Gastroesophageal sphincter (tissue), 3 donors: ENCODE results near the gene ALG1.
"Not testable (repeated sequence)": the region's sequence is repeated elsewhere in the genome, so short reads cannot be mapped to it uniquely, and the experiment has no call there.

Experiments used
- EP300 ChIP-seq: sonication (generic); formaldehyde crosslinking; IDR thresholded peaks from one replicate; pipeline ENCODE4 v1.6.1; 2017; ENCODE audit warnings: antibody characterized with exemption, mild to moderate bottlenecking
- POLR2A ChIP-seq, 2 donors: fragments of 450-650 bp; IDR thresholded peaks; one replicate each; pipeline ENCODE4 v1.6.1; 2017; ENCODE audit warnings: antibody characterized with exemption in 2 of 2, mild to moderate bottlenecking in 2 of 2, moderate library complexity in 1 of 2
- POLR2AphosphoS5 ChIP-seq: sonication (generic); formaldehyde crosslinking; IDR thresholded peaks from one replicate; pipeline ENCODE4 v1.6.1; 2017; ENCODE audit warnings: antibody characterized with exemption
- TF ChIP-seq, protein P1 (sequence below), 4 experiments: fragments of 200-600 bp in 2 of 4; fragments of 450-650 bp in 2 of 4; sonication (generic) in 1 of 4; IDR thresholded peaks; one replicate each; pipeline ENCODE4 v1.5.1; 2017 to 2019; ENCODE audit warnings: antibody characterized with exemption in 4 of 4, mild to moderate bottlenecking in 2 of 4, moderate library complexity in 2 of 4

DNA sequence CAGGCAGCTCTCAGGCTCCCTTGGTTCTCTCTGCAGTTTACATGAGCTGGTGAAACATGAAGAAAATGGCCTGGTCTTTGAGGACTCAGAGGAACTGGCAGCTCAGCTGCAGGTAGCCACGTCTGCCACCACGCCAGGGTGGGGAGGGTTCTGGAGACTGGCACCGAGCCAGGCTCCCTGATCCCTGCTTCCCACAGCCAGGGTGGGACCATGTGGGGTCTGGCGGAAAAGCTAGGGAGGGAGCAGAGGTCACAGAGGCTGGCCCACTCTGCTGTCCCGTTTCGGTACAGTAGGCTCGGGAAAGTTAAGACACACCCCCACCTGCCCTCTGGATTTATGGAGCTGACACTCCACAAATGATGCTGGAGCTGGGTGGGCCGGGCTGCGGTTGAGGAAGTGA, 12.0 kb downstream of the ALG1 start:
- TF ChIP-seq, protein P1, sequence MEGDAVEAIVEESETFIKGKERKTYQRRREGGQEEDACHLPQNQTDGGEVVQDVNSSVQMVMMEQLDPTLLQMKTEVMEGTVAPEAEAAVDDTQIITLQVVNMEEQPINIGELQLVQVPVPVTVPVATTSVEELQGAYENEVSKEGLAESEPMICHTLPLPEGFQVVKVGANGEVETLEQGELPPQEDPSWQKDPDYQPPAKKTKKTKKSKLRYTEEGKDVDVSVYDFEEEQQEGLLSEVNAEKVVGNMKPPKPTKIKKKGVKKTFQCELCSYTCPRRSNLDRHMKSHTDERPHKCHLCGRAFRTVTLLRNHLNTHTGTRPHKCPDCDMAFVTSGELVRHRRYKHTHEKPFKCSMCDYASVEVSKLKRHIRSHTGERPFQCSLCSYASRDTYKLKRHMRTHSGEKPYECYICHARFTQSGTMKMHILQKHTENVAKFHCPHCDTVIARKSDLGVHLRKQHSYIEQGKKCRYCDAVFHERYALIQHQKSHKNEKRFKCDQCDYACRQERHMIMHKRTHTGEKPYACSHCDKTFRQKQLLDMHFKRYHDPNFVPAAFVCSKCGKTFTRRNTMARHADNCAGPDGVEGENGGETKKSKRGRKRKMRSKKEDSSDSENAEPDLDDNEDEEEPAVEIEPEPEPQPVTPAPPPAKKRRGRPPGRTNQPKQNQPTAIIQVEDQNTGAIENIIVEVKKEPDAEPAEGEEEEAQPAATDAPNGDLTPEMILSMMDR (IDR thresholded peaks at IDR 0.05): not testable (repeated sequence)
- not testable (repeated sequence) for TF ChIP-seq POLR2A (IDR thresholded peaks at IDR 0.05); POLR2AphosphoS5; EP300
